ENCODE measurements around the gene CENPP. TPM values are rescaled to one million over a fixed set of nuclear protein-coding genes. Genes with fewer than 3 reads are reported as not detected.

CENPP gene
- total RNA-seq, 4 donors from 2014 or later = 0.98 to 7.9 (median 5.4) TPM

DNA sequence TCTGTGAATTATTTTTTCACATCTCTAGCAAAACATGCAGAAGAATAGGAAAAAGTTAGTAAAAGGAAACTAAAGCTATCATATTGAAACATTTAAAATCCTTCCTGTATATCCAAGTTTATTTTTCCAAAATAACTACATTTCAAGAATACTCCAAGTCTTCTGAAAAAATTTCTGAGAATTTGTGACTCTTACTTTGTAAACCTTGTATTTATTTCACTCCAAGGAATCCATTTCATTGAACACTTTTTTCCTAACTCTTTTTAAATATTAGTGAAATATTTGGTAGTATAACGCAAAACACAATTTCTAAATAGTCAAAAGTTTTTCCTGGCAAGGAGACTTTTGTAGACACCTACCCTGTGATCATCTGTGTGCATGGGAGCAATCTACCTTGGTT, 190.8 kb downstream of the CENPP start:
- TF ChIP-seq, protein P1, sequence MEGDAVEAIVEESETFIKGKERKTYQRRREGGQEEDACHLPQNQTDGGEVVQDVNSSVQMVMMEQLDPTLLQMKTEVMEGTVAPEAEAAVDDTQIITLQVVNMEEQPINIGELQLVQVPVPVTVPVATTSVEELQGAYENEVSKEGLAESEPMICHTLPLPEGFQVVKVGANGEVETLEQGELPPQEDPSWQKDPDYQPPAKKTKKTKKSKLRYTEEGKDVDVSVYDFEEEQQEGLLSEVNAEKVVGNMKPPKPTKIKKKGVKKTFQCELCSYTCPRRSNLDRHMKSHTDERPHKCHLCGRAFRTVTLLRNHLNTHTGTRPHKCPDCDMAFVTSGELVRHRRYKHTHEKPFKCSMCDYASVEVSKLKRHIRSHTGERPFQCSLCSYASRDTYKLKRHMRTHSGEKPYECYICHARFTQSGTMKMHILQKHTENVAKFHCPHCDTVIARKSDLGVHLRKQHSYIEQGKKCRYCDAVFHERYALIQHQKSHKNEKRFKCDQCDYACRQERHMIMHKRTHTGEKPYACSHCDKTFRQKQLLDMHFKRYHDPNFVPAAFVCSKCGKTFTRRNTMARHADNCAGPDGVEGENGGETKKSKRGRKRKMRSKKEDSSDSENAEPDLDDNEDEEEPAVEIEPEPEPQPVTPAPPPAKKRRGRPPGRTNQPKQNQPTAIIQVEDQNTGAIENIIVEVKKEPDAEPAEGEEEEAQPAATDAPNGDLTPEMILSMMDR (IDR thresholded peaks at IDR 0.05; ENCODE audit: low read depth) = no peak

- TF ChIP-seq, protein P1 (IDR thresholded peaks at IDR 0.05; ENCODE audit: low read depth) = no peak
Observed at GRCh38 chr9:92517046-92517445, 191.3 kb downstream of the CENPP start.

GRCh38 chr9:92518199-92518598, 192.4 kb downstream of the CENPP start:
- TF ChIP-seq, protein P1 (IDR thresholded peaks at IDR 0.05; ENCODE audit: low read depth) = no peak

GRCh38 chr9:92520837-92521236, 195.1 kb downstream of the CENPP start:
- TF ChIP-seq, protein P1 (IDR thresholded peaks at IDR 0.05; ENCODE audit: low read depth) = no peak

DNA sequence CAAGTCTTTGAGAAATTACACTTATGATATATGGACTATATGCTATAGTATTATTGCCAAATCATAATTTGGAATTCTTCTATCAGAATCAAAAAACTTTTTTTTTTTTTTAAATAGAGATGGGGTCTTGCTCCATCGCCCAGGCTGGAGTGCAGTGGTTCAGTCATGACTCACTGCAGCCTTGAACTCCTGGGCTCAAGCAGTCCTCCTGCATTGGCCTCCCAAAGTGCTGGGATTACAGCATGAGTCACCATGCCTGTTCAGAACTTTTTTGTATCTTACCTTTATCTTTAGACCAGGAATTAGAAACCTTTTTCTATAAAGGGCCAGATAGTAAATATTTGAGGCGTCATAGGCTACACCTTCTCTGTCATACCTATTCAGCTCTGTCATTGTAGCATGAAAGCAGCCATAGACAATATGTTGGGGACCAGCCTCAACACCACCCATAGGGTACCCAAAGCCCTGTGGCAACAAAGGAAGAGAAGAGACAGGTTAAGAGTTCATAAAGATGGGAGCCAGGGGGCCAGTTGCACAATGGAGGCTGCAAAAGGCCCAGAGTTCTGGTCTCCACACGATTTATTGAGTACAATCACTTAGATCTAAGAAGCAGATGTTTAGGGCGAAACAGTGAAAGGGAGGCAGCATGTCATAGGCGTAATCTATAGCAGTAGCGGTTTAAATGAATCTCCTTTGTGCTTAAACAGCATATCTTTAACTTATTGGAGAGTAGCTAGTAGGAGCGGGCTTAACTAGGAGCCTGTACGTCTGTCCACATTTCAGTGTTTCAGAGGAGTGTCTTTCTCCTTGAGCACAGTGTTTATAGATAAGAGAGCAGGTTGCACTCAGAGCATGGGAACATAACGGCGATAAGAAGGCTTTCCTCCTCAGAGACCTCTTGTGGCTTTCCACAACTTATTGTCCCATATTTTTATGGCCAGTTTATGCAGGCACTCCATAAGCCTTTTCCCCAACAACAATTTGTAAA, 197.5 kb downstream of the CENPP start:
- TF ChIP-seq, protein P1 (IDR thresholded peaks at IDR 0.05; ENCODE audit: low read depth) = no peak

DNA sequence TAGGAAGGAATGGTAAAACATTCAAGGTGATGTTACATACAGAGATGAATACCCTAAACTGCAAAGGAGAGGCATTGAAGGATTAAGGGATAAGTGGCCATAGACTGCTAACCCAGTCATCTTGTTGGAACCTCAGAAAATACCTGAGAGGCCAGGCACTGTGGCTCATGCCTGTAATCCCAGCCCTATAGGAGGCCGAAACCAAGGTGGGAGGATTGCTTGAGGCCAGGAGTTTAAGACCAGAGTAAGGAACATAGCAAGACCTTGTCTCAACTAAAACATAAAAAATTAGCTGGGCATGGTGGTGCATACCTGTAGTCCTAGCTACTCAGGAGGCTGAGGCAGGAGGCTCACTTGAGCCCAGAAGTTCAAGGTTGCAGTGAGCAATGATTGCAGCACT, 199.1 kb downstream of the CENPP start:
- TF ChIP-seq, protein P1 (IDR thresholded peaks at IDR 0.05; ENCODE audit: low read depth) = no peak

DNA sequence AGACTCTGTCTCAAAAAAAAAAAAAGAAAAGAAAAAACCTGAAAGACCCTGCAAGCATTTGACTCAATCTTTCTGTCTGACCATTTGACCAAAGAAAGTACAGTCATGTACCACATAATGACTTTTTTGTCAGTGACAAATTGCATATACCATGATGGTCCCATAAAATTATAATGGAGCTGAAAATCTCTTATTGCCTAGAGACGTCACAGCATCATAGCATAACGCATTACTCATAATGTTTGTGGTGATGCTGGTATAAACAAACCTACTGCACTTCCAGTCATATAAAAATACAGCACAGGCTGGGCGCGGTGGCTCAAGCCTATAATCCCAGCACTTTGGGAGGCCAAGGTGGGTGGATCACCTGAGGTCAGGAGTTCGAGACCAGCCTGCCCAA, 199.6 kb downstream of the CENPP start:
- TF ChIP-seq, protein P1 (IDR thresholded peaks at IDR 0.05; ENCODE audit: low read depth) = no peak
